Measurements from ENCODE around the gene ACIN1. TPM values are rescaled to one million over a fixed set of nuclear protein-coding genes. Genes with fewer than 3 reads are reported as not detected.

The ACIN1 gene
- total and polyA plus RNA-seq, 9 of the 15 experiments (the other 6 are each of a cell fraction or from before 2014, with no cell fraction given): 5.0 to 196 (median 129) TPM

DNA sequence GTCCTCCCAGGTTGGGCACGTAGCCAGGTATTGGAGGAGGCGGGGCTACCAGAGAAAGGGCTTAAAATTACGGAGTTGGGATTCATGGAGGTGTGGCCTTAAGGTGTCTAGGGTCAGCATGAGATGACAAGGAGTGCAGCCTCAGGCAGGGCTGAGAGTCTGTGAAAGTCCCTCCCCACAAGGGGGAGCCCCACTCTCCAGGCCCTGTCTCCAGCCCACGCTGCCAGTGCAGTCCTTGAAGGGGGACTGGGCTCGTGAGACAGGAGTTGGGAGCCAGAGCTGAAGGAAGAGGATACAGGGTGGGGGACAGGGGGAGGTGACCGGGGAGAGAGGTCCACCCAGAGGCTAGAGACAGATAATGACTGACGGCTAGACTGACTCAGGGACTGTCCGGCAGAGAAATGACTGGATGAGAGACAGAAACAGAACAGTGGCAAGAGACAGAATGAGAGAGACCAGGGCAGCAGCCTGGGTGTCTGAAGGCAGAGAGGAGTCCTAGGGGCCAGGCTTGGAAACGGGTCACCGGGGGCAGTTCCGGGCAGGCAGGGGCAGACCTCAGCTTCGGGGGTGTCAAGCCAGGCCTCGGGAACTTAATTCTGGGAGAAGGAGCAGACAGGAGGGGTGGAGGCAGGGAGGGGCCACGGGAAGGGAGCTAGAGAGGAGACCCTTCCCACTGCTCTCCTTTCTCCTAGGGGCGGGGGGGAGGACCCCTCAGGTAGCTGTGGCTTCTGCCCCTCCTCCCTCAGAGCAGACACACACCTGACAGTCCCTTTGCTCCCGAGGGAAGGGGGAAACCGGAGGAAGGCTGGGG is 38.6 kb downstream of the ACIN1 start (continued):
- TF ChIP-seq, protein P1, sequence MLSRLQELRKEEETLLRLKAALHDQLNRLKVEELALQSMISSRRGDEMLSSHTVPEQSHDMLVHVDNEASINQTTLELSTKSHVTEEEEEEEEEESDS (CRISPR knock-in tag; IDR thresholded peaks at IDR 0.05): no peak
- no peak for TF ChIP-seq FOSL1 (tag; conservative IDR thresholded peaks at IDR 0.05)
- no peak for TF ChIP-seq NCOA2 (IDR thresholded peaks at IDR 0.05; ENCODE audit: partially characterized antibody in 2 of 2)
- TF ChIP-seq HDAC2 (IDR thresholded peaks at IDR 0.05): peak; percentile 77
- no peak for TF ChIP-seq POLR2AphosphoS5 (IDR thresholded peaks at IDR 0.05; ENCODE audit: control insufficient read depth, insufficient read depth, low read depth, low read length)
- TF ChIP-seq HNRNPLL (IDR thresholded peaks at IDR 0.05; ENCODE audit: low read depth, low read length, poor library complexity, severe bottlenecking): peak; percentile 24
- TF ChIP-seq TRIM24 (IDR thresholded peaks at IDR 0.05): 0 out of 4 replicates have a peak, but pooled peaks of 1 of the 2 experiments have one; percentile 18
- TF ChIP-seq NFIC (IDR thresholded peaks at IDR 0.05): peak; percentile 34; the same call in 1 of the 2 replicates
- TF ChIP-seq, protein P2, sequence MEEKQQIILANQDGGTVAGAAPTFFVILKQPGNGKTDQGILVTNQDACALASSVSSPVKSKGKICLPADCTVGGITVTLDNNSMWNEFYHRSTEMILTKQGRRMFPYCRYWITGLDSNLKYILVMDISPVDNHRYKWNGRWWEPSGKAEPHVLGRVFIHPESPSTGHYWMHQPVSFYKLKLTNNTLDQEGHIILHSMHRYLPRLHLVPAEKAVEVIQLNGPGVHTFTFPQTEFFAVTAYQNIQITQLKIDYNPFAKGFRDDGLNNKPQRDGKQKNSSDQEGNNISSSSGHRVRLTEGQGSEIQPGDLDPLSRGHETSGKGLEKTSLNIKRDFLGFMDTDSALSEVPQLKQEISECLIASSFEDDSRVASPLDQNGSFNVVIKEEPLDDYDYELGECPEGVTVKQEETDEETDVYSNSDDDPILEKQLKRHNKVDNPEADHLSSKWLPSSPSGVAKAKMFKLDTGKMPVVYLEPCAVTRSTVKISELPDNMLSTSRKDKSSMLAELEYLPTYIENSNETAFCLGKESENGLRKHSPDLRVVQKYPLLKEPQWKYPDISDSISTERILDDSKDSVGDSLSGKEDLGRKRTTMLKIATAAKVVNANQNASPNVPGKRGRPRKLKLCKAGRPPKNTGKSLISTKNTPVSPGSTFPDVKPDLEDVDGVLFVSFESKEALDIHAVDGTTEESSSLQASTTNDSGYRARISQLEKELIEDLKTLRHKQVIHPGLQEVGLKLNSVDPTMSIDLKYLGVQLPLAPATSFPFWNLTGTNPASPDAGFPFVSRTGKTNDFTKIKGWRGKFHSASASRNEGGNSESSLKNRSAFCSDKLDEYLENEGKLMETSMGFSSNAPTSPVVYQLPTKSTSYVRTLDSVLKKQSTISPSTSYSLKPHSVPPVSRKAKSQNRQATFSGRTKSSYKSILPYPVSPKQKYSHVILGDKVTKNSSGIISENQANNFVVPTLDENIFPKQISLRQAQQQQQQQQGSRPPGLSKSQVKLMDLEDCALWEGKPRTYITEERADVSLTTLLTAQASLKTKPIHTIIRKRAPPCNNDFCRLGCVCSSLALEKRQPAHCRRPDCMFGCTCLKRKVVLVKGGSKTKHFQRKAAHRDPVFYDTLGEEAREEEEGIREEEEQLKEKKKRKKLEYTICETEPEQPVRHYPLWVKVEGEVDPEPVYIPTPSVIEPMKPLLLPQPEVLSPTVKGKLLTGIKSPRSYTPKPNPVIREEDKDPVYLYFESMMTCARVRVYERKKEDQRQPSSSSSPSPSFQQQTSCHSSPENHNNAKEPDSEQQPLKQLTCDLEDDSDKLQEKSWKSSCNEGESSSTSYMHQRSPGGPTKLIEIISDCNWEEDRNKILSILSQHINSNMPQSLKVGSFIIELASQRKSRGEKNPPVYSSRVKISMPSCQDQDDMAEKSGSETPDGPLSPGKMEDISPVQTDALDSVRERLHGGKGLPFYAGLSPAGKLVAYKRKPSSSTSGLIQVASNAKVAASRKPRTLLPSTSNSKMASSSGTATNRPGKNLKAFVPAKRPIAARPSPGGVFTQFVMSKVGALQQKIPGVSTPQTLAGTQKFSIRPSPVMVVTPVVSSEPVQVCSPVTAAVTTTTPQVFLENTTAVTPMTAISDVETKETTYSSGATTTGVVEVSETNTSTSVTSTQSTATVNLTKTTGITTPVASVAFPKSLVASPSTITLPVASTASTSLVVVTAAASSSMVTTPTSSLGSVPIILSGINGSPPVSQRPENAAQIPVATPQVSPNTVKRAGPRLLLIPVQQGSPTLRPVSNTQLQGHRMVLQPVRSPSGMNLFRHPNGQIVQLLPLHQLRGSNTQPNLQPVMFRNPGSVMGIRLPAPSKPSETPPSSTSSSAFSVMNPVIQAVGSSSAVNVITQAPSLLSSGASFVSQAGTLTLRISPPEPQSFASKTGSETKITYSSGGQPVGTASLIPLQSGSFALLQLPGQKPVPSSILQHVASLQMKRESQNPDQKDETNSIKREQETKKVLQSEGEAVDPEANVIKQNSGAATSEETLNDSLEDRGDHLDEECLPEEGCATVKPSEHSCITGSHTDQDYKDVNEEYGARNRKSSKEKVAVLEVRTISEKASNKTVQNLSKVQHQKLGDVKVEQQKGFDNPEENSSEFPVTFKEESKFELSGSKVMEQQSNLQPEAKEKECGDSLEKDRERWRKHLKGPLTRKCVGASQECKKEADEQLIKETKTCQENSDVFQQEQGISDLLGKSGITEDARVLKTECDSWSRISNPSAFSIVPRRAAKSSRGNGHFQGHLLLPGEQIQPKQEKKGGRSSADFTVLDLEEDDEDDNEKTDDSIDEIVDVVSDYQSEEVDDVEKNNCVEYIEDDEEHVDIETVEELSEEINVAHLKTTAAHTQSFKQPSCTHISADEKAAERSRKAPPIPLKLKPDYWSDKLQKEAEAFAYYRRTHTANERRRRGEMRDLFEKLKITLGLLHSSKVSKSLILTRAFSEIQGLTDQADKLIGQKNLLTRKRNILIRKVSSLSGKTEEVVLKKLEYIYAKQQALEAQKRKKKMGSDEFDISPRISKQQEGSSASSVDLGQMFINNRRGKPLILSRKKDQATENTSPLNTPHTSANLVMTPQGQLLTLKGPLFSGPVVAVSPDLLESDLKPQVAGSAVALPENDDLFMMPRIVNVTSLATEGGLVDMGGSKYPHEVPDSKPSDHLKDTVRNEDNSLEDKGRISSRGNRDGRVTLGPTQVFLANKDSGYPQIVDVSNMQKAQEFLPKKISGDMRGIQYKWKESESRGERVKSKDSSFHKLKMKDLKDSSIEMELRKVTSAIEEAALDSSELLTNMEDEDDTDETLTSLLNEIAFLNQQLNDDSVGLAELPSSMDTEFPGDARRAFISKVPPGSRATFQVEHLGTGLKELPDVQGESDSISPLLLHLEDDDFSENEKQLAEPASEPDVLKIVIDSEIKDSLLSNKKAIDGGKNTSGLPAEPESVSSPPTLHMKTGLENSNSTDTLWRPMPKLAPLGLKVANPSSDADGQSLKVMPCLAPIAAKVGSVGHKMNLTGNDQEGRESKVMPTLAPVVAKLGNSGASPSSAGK (IDR thresholded peaks at IDR 0.05): peak; percentile 56; the same call in 1 of the 2 replicates
- TF ChIP-seq EZH2 (IDR thresholded peaks at IDR 0.05; ENCODE audit: borderline replicate concordance, low read depth, low read length): no peak
- TF ChIP-seq NCOA1 (IDR thresholded peaks at IDR 0.05; ENCODE audit: low read depth): no peak
- TF ChIP-seq BACH1 (tag; IDR thresholded peaks at IDR 0.05): no peak
- TF ChIP-seq PHTF2 (CRISPR knock-in tag; IDR thresholded peaks at IDR 0.05): no peak
- TF ChIP-seq, protein P3, sequence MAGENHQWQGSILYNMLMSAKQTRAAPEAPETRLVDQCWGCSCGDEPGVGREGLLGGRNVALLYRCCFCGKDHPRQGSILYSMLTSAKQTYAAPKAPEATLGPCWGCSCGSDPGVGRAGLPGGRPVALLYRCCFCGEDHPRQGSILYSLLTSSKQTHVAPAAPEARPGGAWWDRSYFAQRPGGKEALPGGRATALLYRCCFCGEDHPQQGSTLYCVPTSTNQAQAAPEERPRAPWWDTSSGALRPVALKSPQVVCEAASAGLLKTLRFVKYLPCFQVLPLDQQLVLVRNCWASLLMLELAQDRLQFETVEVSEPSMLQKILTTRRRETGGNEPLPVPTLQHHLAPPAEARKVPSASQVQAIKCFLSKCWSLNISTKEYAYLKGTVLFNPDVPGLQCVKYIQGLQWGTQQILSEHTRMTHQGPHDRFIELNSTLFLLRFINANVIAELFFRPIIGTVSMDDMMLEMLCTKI (IDR thresholded peaks at IDR 0.05; ENCODE audit: partially characterized antibody): no peak
- TF ChIP-seq RBFOX2 (IDR thresholded peaks at IDR 0.05; ENCODE audit: low read depth, low read length): peak; percentile 40; the same call in 1 of the 2 replicates

All from K562 (cell line).